Suprapubic skin (tissue), 4 donors: ENCODE results near the gene ZNF799. TPM values are rescaled to one million over a fixed set of nuclear protein-coding genes. Genes with fewer than 3 reads are reported as not detected.
"Not testable (repeated sequence)": the region's sequence is repeated elsewhere in the genome, so short reads cannot be mapped to it uniquely, and the experiment has no call there.

Experiments
- DNase-seq, 2 donors: peaks; one replicate each; pipeline ENCODE4 v3.0.0-alpha.2; 2019; ENCODE audit warnings: low spot score in 2 of 2
- H3K27ac ChIP-seq: fragments of 200-600 bp; sonication (generic); one replicate; pipeline ENCODE4 v1.5.1; 2019
- H3K27me3 ChIP-seq: fragments of 200-600 bp; sonication (generic); one replicate; pipeline ENCODE4 v1.5.1; 2019
- H3K36me3 ChIP-seq: fragments of 200-600 bp; sonication (generic); one replicate; pipeline ENCODE4 v1.5.1; 2019
- H3K4me1 ChIP-seq: fragments of 200-600 bp; sonication (generic); one replicate; pipeline ENCODE4 v1.5.1; 2019
- H3K4me3 ChIP-seq: fragments of 200-600 bp; sonication (generic); one replicate; pipeline ENCODE4 v1.5.1; 2019; ENCODE audit warnings: mild to moderate bottlenecking
- H3K9me3 ChIP-seq: fragments of 200-600 bp; sonication (generic); one replicate; pipeline ENCODE4 v1.5.1; 2019
- CTCF ChIP-seq, 2 donors: fragments of 200-600 bp in 1 of 2; fragments of 450-650 bp in 1 of 2; sonication (generic) in 1 of 2; IDR thresholded peaks; one replicate each; pipeline ENCODE4 v1.5.1; 2016 to 2019; ENCODE audit warnings: antibody characterized with exemption in 2 of 2, mild to moderate bottlenecking in 1 of 2, moderate library complexity in 1 of 2
- EP300 ChIP-seq: sonication (generic); formaldehyde crosslinking; IDR thresholded peaks from one replicate; pipeline ENCODE4 v1.6.1; 2017; ENCODE audit warnings: antibody characterized with exemption
- POLR2A ChIP-seq, 2 donors: fragments of 450-650 bp; IDR thresholded peaks; one replicate each; pipeline ENCODE4 v1.6.1; 2017; ENCODE audit warnings: antibody characterized with exemption in 2 of 2, mild to moderate bottlenecking in 2 of 2, moderate library complexity in 2 of 2
- POLR2AphosphoS5 ChIP-seq, 3 donors: sonication (generic); formaldehyde crosslinking; IDR thresholded peaks; one replicate each; pipeline ENCODE4 v1.6.1; 2017; ENCODE audit warnings: antibody characterized with exemption in 3 of 3
- WGBS: methylation state at CpG from one replicate; pipeline ENCODE4 v1.1.5; 2018; 5-methylcytosine and 5-hydroxymethylcytosine counted together
- total RNA-seq, 4 donors: library from RNA; depleted of rRNA; stranded (reverse); fragments of >200 nt; gene quantifications; one replicate each; pipeline ENCODE4 v1.1.0, GENCODE V29; 2016

Gene ZNF799
- 1 to 10 TPM; 1.4 to 8.9 (median 4.5) TPM for total RNA-seq

- Histone ChIP-seq H3K27me3 (no peaks in the 10 kb centered on the region), H3K4me1 (peaks cover 9% of the 10 kb centered on the region), H3K4me3 (peak within 1 kb of the TSS; percentile 92), H3K9me3 (no peaks in the 10 kb centered on the region), H3K27ac (peak within 1 kb of the TSS; percentile 86), H3K36me3 (no peaks in the 10 kb centered on the region)
- no peak for TF ChIP-seq POLR2AphosphoS5 (IDR thresholded peaks at IDR 0.05)
- TF ChIP-seq CTCF (IDR thresholded peaks at IDR 0.05): peak in 1 of 2 donors; percentile 6
- TF ChIP-seq EP300: no peak
- no peak for TF ChIP-seq POLR2A (IDR thresholded peaks at IDR 0.05)
- peak; percentile 98 to 99 for DNase-seq
- WGBS: 0% methylated on average over 28 of the region's 71 CpGs
Observed at GRCh38 chr19:12400633-12401502, at the start of gene ZNF799. Gene ZNF799, minus strand, starts transcription at chr19:12401271. Its CDS starts 201 bp downstream, at chr19:12401070.

GRCh38 chr19:12450844-12451243 lies 49.8 kb upstream of the ZNF799 start:
- H3K36me3 ChIP-seq: no peaks in the 10 kb centered on the region
- peaks cover 16% of the 10 kb centered on the region for H3K9me3 ChIP-seq
- 84% methylated on average over 10 of the region's 10 CpGs for WGBS
- peaks cover 11% of the 10 kb centered on the region for H3K4me1 ChIP-seq
- H3K27me3 ChIP-seq: no peaks in the 10 kb centered on the region
- DNase-seq: no peak
- no peak overlapping the region for H3K4me3 ChIP-seq
- TF ChIP-seq CTCF (IDR thresholded peaks at IDR 0.05) (no peak), POLR2A (IDR thresholded peaks at IDR 0.05) (no peak), POLR2AphosphoS5 (IDR thresholded peaks at IDR 0.05) (no peak), EP300 (no peak)
- H3K27ac ChIP-seq: no peak overlapping the region

- no peak for DNase-seq
- Histone ChIP-seq H3K36me3 (no peaks in the 10 kb centered on the region), H3K4me3 (no peak overlapping the region), H3K4me1 (peaks cover 9% of the 10 kb centered on the region), H3K27ac (no peak overlapping the region), H3K9me3 (peaks cover 16% of the 10 kb centered on the region), H3K27me3 (no peaks in the 10 kb centered on the region)
- no peak for TF ChIP-seq EP300
- no peak for TF ChIP-seq CTCF (IDR thresholded peaks at IDR 0.05)
- no peak for TF ChIP-seq POLR2A (IDR thresholded peaks at IDR 0.05)
- no peak for TF ChIP-seq POLR2AphosphoS5 (IDR thresholded peaks at IDR 0.05)
- 86% methylated on average over 1 of the region's 2 CpGs for WGBS
Observed at GRCh38 chr19:12448808-12449207, 47.7 kb upstream of the ZNF799 start.

- TF ChIP-seq CTCF (IDR thresholded peaks at IDR 0.05) (no peak), POLR2A (IDR thresholded peaks at IDR 0.05) (no peak), POLR2AphosphoS5 (IDR thresholded peaks at IDR 0.05) (no peak), EP300 (no peak)
- H3K27ac ChIP-seq: peak within 1 kb of the TSS; percentile 73
- WGBS: under 1% methylated on average over 18 of the region's 59 CpGs
- H3K4me1 ChIP-seq: peaks cover 11% of the 10 kb centered on the region
- DNase-seq: peak; percentile 99
- no peaks in the 10 kb centered on the region for H3K27me3 ChIP-seq
- H3K36me3 ChIP-seq: no peaks in the 10 kb centered on the region
- H3K4me3 ChIP-seq: peak within 1 kb of the TSS; percentile 65
- H3K9me3 ChIP-seq: peaks cover 4% of the 10 kb centered on the region
Observed at GRCh38 chr19:12440541-12441316, 39.7 kb upstream of the ZNF799 start, which contains the start of gene ZNF443. Gene ZNF443, minus strand, starts transcription at chr19:12441021. Its CDS starts 107 bp downstream, at chr19:12440914.

- DNase-seq, H3K36me3 ChIP-seq, H3K27me3 ChIP-seq, H3K9me3 ChIP-seq: not testable (repeated sequence)
- H3K4me1 ChIP-seq: peaks cover 11% of the 10 kb centered on the region
- H3K4me3 ChIP-seq: peak overlapping the region; percentile 65
- under 1% methylated on average over 12 of the region's 28 CpGs for WGBS
- H3K27ac ChIP-seq: peak overlapping the region; percentile 73
Observed at GRCh38 chr19:12439686-12440540, 38.8 kb upstream of the ZNF799 start.

- H3K27me3 ChIP-seq, H3K4me3 ChIP-seq, DNase-seq, H3K4me1 ChIP-seq, H3K27ac ChIP-seq: not testable (repeated sequence)
- H3K9me3 ChIP-seq: peaks cover 10% of the 10 kb centered on the region
- H3K36me3 ChIP-seq: peaks cover 21% of the 10 kb centered on the region
- over 99% methylated on average over 6 of the region's 6 CpGs for WGBS
Observed at GRCh38 chr19:12430726-12431299, 29.7 kb upstream of the ZNF799 start.
